HG02884 (cell line): Measurements from ENCODE around the gene IRGQ.
A peak's percentile ranks its signal among the peaks of the same experiment; 100 is the strongest.
"Not testable (repeated sequence)": the region's sequence is repeated elsewhere in the genome, so short reads cannot be mapped to it uniquely, and the experiment has no call there.

ENCODE experiments used
- ATAC-seq: cut with Tn5 transposase; IDR thresholded peaks from one replicate; pipeline ENCODE4 v1.9.1; 2021; ENCODE audit warnings: mild to moderate bottlenecking, moderate library complexity; ENCODE audit not compliant: unreplicated experiment

Gene IRGQ

GRCh38 chr19:43574424-43575155 lies 21.3 kb downstream of the IRGQ start:
- no peak for ATAC-seq

DNA sequence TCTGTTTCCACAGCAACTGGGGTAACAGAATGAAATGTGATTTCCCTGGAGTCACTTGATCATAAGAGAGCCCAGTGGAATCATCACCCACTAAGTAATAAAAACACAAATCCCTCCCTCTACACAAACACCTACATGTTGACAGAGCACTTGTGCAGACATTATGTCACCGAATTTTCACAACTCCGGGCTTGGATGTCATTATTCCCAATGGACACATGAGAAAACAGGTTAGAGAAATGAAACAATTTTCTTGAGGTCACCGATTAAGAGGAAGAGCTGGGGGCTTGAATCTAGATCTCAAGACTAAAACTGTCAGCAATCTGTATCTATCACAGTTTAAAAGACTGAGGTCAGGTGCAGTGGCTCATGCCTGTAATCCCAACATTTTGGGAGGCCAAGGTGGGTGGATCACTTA lies 23.8 kb downstream of the IRGQ start:
- ATAC-seq = no peak

DNA sequence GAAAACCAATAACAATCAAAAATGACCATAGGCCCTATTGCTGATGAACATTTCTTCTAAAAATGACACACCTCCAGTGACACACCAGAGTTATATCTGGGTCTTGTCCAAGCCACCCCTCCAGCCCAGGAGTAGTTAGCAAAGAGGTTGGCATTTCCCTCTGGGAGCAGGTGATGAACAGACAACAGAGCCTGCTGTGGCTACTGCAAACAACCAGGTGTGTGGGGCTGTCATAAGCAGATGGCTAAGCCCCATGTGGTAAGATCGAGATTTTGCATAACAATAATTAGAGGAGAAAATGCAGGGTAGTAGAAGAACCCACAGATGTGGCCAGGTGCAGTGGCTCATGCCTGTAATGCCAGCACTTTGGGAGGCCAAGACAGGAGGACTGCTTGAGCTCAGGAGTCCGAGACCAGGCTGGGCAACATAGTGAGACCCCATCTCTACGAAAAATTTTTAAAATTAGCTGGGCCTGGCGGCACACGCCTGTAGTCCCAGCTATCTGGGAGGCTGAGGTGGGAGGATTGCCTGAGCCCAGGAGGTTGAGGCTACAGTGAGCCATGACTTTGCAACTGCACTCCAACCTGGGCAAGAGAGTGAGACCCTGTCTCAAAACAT lies 25.7 kb downstream of the IRGQ start:
- ATAC-seq = no peak

DNA sequence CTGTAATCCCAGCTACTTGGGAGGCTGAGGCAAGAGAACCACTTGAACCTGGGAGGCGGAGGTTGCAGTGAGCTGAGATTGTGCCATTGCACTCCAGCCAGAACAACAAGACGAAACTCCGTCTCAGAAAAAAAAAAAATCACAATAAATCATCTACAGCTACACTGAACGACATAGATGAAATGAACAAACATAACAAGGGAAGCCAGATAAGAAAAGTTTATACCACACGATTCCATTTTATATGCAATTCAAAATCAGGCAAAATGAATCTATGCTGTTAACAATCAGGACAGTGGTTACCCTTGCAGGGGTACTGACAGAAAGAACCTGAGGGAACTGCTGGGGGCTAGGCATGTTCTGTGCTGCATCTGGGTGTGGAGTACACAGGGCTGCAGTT lies 26.3 kb downstream of the IRGQ start:
- no peak for ATAC-seq

- ATAC-seq = no peak
These were observed 31.1 kb downstream of the IRGQ start for GRCh38 chr19:43564800-43565199.

DNA sequence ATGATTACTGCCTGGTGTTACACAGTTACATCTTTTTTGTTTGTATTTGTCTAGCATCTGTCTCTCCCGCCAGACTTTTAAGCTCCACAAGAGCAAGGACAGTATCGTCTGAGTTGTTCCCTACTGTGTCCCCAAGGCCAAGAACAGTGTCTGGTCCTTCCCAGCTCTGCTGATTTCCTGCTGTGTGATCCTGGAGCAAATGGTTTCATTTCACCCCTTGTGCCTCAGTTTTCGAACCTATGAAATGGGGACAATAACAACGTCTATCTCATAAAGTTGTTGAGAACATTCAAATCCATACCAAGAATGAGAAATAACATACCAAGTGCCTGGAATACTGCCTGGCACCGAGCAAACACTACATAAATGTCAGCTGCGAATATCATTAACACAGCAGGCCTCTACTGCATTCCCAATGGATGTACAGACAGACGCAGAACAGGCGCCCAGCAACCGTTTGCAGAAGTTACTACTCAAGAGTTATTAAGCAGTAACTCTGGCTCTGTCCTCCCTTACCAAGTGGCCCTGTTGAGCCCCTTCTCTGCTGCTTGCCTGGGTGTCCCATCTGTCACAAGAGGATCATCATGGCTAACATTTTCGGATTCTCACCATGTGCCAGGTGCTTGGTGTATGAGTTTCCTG lies 32.0 kb downstream of the IRGQ start:
- ATAC-seq = no peak

DNA sequence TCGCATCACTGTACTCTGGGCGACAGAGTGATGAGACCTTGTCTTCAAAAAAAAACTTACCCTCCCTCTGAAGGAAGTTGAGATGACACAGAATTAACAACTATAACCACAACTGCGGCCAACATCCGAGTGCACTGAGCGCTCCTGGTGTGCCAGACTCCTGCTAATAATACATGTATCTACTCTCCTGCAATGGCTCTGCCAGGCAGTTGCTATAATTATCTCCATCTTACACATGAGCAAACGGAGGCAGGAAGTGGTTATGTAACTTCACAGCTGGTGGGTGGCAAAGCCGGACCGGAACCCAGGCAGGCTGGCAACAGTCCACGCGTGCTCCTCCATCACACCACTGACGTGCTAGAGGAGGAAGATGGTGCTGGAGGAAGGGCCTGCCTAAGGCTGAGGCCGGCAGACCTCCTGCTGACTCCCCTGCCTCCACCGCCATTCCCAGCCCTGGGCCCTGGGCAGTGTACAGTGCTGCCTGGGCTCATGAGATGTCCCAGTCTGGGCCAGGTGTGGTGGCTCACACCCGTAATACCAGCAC lies 33.2 kb downstream of the IRGQ start:
- peak; percentile 52 for ATAC-seq

DNA sequence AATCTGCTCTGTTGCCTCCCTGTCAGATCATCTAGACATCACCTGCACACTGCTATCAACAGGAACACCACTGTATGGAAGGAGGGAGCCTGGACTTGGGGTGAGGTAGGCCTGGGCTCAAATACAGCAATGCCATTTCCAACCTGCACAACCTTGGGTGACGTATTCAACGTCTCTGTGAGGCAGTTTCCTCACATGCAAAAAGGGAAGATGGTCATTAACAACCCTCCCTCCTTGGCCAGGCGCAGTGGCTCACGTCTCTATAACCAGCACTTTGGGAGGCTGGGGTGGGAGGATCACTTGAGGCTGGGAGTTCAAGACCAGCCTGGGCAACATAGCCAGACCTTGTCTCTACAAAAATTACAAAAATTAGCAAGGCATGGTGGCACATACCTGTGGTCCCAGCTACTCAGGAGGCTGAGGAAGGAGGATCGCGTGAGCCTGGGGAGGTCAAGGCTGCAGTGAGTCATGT lies 33.7 kb downstream of the IRGQ start:
- no peak for ATAC-seq

DNA sequence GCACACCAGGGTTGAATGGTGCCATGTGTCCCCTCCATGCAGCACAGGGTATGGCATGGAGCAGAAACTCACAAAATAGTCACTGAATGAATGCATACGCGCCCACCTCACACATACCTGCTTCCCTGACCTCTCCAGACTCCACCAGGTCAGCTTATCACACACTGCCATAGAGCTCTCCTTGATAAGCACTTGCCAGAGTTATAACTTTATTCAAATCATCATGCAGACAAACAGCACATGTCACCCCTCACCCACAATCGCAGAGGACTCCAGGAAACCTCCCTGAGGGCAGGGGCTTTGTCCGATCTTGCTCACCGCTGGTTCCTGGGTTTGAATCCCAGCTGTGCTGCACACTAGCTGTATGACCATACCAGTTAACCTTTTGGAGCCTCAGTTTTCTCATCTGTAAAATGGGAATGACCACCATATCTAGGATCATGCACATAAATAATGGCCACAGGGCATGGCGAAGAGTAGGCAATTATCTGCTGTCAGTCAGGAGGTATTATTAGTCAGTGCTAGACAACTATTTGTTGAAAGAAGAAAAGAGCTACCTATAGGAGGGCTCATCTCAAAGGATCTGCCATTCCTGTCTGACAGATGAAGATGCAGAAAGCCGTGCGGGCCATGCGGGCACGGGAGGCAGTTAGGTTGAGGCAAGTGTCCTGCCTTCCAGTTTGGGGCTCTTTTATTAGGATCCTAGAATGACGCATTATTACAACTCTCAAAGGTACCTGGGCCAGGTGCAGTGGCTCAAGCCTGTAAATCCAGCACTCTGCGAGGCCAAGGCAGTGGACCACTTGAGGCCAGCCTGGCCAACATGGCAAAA lies 34.6 kb downstream of the IRGQ start:
- no peak for ATAC-seq

DNA sequence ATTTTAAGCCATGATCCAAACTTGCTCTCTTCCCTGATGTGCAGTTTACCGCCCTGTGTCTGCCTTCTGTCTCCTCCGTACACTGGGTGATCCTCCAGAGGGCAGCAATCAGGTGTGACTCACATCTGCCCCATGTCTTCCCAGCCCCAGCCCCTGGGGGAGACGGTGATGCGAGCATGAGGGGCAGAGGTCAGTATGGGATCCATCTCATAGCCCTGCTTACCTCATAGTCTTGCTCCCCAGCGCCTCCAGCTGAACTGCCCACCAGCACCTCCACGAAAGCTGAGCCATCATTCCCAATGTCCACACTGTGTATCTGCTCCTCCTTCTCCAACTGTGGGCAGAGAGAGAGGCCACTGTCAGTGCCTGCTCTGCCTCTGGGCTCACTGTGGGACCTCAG lies 35.2 kb downstream of the IRGQ start:
- no peak for ATAC-seq

- no peak for ATAC-seq
These were observed 40.7 kb downstream of the IRGQ start for GRCh38 chr19:43555185-43555770.

- no peak for ATAC-seq
These were observed 41.5 kb downstream of the IRGQ start for GRCh38 chr19:43554317-43554895.

DNA sequence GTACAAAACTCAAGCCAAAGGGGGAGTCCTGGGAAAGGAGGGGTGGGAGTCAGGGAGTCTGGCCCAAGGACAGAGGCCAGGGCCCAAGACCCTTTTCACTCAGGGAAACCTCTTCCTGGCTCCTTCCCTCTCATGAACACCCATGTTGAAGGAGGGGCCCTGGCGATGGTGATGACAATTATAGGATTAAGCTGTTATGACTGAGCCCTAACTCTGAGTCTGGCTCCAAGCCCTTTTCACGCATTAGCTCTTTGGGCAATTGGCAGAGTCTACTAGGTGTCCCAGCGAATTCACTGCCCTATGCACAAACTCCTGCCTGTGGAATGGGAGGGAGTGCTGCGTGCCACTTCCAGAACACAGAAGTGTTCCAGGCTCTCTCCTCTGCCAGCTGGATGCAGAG lies 42.3 kb downstream of the IRGQ start:
- ATAC-seq = no peak

GRCh38 chr19:43552616-43553015 lies 43.3 kb downstream of the IRGQ start:
- no peak for ATAC-seq

DNA sequence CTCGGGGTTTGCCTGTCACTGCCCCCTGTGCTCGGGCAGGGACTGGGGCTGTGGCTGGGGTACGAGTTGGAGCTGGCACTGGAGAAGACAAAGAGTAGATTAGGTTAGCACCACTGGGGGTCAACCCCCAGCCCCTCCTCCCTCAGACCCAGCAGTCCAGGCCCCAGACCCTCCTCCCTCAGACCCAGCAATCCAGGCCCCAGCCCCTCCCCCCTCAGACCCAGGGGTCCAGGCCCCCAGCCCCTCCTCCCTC lies 43.8 kb downstream of the IRGQ start:
- ATAC-seq = no peak

GRCh38 chr19:43551399-43552197 lies 44.3 kb downstream of the IRGQ start:
- no peak for ATAC-seq

GRCh38 chr19:43548706-43549105 lies 47.2 kb downstream of the IRGQ start:
- no peak for ATAC-seq

GRCh38 chr19:43547926-43548325 lies 48.0 kb downstream of the IRGQ start:
- not testable (repeated sequence) for ATAC-seq

GRCh38 chr19:43546581-43546980 lies 49.4 kb downstream of the IRGQ start:
- no peak for ATAC-seq

DNA sequence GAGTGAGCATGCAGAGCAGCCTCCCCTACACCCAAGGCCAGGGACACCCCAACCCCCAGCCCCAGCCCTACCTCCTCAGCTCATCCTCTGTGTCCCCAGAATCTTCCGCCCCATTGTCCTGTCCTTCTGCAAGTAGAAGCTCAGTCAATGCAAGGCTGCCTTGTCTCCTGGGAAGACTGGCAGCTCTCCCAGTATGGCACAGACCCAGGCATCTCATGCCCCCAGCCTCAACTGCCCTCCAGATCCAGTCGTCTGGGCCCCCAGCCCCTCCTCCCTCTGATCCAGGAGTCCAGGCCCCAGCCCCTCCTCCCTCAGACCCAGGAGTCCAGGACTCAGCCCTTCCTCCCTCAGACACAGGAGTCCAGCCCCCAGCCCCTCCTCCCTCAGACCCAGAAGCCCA lies 50.0 kb downstream of the IRGQ start:
- ATAC-seq = no peak
